ENCODE data around the gene CCRL2. TPM values are rescaled to one million over a fixed set of nuclear protein-coding genes. Genes with fewer than 3 reads are reported as not detected.

The CCRL2 gene
- total and polyA plus RNA-seq, 12 donors, result 0.60 to 6.8 (median 1.9) TPM

DNA sequence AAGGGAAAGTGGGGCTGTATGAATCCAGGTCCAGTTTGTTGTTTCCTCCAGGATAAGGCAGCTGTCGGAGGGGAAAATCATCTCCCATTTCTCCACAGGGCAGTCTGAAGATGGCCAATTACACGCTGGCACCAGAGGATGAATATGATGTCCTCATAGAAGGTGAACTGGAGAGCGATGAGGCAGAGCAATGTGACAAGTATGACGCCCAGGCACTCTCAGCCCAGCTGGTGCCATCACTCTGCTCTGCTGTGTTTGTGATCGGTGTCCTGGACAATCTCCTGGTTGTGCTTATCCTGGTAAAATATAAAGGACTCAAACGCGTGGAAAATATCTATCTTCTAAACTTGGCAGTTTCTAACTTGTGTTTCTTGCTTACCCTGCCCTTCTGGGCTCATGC is 911 bp downstream of the CCRL2 start:
- no peaks in the 10 kb centered on the region for H3K36me3 ChIP-seq (replicated peaks in 1 of 2)
- intact Hi-C loops (cut with DNase I), result no loop called here
- no peaks in the 10 kb centered on the region for H3K27me3 ChIP-seq
- WGBS, 4 donors, result 72 to 82% (median 77%) methylated on average over 7 of the region's 7 CpGs
- H3K4me1 ChIP-seq (replicated peaks in 1 of 2), result no peaks in the 10 kb centered on the region
- H3K9me3 ChIP-seq (replicated peaks in 1 of 3), result no peaks in the 10 kb centered on the region
- TF ChIP-seq POLR2A (IDR thresholded peaks at IDR 0.05), result no peak
- TF ChIP-seq, protein P1, sequence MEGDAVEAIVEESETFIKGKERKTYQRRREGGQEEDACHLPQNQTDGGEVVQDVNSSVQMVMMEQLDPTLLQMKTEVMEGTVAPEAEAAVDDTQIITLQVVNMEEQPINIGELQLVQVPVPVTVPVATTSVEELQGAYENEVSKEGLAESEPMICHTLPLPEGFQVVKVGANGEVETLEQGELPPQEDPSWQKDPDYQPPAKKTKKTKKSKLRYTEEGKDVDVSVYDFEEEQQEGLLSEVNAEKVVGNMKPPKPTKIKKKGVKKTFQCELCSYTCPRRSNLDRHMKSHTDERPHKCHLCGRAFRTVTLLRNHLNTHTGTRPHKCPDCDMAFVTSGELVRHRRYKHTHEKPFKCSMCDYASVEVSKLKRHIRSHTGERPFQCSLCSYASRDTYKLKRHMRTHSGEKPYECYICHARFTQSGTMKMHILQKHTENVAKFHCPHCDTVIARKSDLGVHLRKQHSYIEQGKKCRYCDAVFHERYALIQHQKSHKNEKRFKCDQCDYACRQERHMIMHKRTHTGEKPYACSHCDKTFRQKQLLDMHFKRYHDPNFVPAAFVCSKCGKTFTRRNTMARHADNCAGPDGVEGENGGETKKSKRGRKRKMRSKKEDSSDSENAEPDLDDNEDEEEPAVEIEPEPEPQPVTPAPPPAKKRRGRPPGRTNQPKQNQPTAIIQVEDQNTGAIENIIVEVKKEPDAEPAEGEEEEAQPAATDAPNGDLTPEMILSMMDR (IDR thresholded peaks at IDR 0.05), result no peak
- no peak for DNase-seq
- peak overlapping the region in 2 of 5 donors; percentile 51 to 92 for H3K27ac ChIP-seq
- peak overlapping the region in 1 of 4 donors; percentile 44 for H3K4me3 ChIP-seq

- no peaks in the 10 kb centered on the region for H3K36me3 ChIP-seq (replicated peaks in 1 of 2)
- H3K4me1 ChIP-seq (replicated peaks in 1 of 2), result no peaks in the 10 kb centered on the region
- no peaks in the 10 kb centered on the region for H3K27me3 ChIP-seq
- WGBS, 4 donors, result 87 to 89% (median 87%) methylated on average over 7 of the region's 7 CpGs
- H3K9me3 ChIP-seq (replicated peaks in 1 of 3), result no peaks in the 10 kb centered on the region
- no peak for DNase-seq
- TF ChIP-seq, protein P1 (IDR thresholded peaks at IDR 0.05), result no peak
- no peak for TF ChIP-seq POLR2A (IDR thresholded peaks at IDR 0.05)
- H3K4me3 ChIP-seq, result no peak overlapping the region
- H3K27ac ChIP-seq, result no peak overlapping the region
- intact Hi-C loops (cut with DNase I), result no loop called here
Measured at GRCh38 chr3:46408853-46409252, 1.8 kb downstream of the CCRL2 start.

- no peaks in the 10 kb centered on the region for H3K27me3 ChIP-seq
- no peaks in the 10 kb centered on the region for H3K4me1 ChIP-seq (replicated peaks in 1 of 2)
- no peak for DNase-seq
- intact Hi-C loops (cut with DNase I), result no loop called here
- 86 to 92% (median 90%) methylated on average over 9 of the region's 9 CpGs for WGBS, 4 donors
- H3K4me3 ChIP-seq, result no peak overlapping the region
- TF ChIP-seq POLR2A (IDR thresholded peaks at IDR 0.05), result no peak
- TF ChIP-seq, protein P1 (IDR thresholded peaks at IDR 0.05), result no peak
- H3K27ac ChIP-seq, result no peak overlapping the region
- no peaks in the 10 kb centered on the region for H3K9me3 ChIP-seq (replicated peaks in 1 of 3)
- H3K36me3 ChIP-seq (replicated peaks in 1 of 2), result no peaks in the 10 kb centered on the region
Measured at GRCh38 chr3:46409739-46410489, 2.9 kb downstream of the CCRL2 start.

- no peak overlapping the region for H3K4me3 ChIP-seq
- no peak overlapping the region for H3K27ac ChIP-seq
- no peak for DNase-seq
- no peaks in the 10 kb centered on the region for H3K9me3 ChIP-seq (replicated peaks in 1 of 3)
- intact Hi-C loops (cut with DNase I), result no loop called here
- no peaks in the 10 kb centered on the region for H3K36me3 ChIP-seq (replicated peaks in 1 of 2)
- TF ChIP-seq, protein P1 (IDR thresholded peaks at IDR 0.05), result no peak
- no peak for TF ChIP-seq POLR2A (IDR thresholded peaks at IDR 0.05)
- WGBS, 4 donors, result 80 to 89% (median 82%) methylated on average over 2 of the region's 2 CpGs
- no peaks in the 10 kb centered on the region for H3K4me1 ChIP-seq (replicated peaks in 1 of 2)
- no peaks in the 10 kb centered on the region for H3K27me3 ChIP-seq
Measured at GRCh38 chr3:46410669-46411068, 3.6 kb downstream of the CCRL2 start.
